GM12878 (cell line): ENCODE data around the gene CENPF. TPM values are rescaled to one million over a fixed set of nuclear protein-coding genes. Genes with fewer than 3 reads are reported as not detected.

ENCODE experiments used
- ATAC-seq: fragments of 200-7000 bp; cut with Tn5 transposase; 3 replicates; pipeline ENCODE4 v1.9.1; 2020; ENCODE audit warnings: mild to moderate bottlenecking, moderate library complexity
- BruUV-seq: library from RNA; stranded (reverse); fragments of 400-500 nt; replicated peaks from 2 replicates; lab custom pipeline; 2021; lab: Mats Ljungman, UMichigan
- CTCF ChIA-PET: fragments of 300-600 bp; sonication (Branson Sonifier 250); formaldehyde crosslinking; extraction: SDS; loops from one replicate; lab custom pipeline; 2021; ENCODE audit warnings: inconsistent platforms; lab: Yijun Ruan, JAX
- POLR2A ChIA-PET: fragments of 350-600 bp; formaldehyde crosslinking; extraction: SDS; loops from one replicate; lab custom pipeline; 2021; ENCODE audit warnings: inconsistent platforms; lab: Charles Lee
- RAD21 ChIA-PET: fragments of 300-600 bp; sonication (Branson Sonifier 250); formaldehyde crosslinking; loops from one replicate; lab custom pipeline; 2023; ENCODE audit warnings: antibody characterized with exemption; ENCODE audit not compliant: unreplicated experiment; lab: Charles Lee
- SMC1A ChIA-PET: fragments of 300-600 bp; sonication (Branson Sonifier 250); formaldehyde crosslinking; loops from one replicate; lab custom pipeline; 2023; ENCODE audit not compliant: unreplicated experiment, uncharacterized antibody; lab: Charles Lee
- DNase-seq: peaks from one replicate; pipeline ENCODE4 v3.0.0-alpha.2; 2011; ENCODE audit warnings: low read depth, low spot score
- FAIRE-seq: peaks from 3 replicates; lab custom pipeline; 2011; peaks lifted over from hg19 to GRCh38; lab: Jason Lieb, UNC
- H2AFZ ChIP-seq: 2 replicates; pipeline ENCODE4 v1.6.0; 2011; ENCODE audit warnings: low read depth, low read length, control low read depth; ENCODE audit not compliant: control insufficient read depth
- H3K27ac ChIP-seq: 2 replicates; pipeline ENCODE4 v1.5.1; 2011; ENCODE audit warnings: control low read depth; ENCODE audit not compliant: control insufficient read depth, insufficient read depth
- H3K27me3 ChIP-seq, 2 experiments: replicated peaks in 1 of 2; 2 replicates each; pipeline versions ENCODE4 v1.6.0 to v1.6.1; 2011; ENCODE audit warnings: low read length in 1 of 2; ENCODE audit not compliant: control insufficient read depth in 2 of 2, insufficient read depth in 2 of 2
- H3K36me3 ChIP-seq, 2 experiments: 2 replicates each; pipeline ENCODE4 v1.5.1; 2011; ENCODE audit warnings: low read length in 1 of 2; ENCODE audit not compliant: control insufficient read depth in 2 of 2, insufficient read depth in 2 of 2
- H3K4me1 ChIP-seq: 2 replicates; pipeline ENCODE4 v1.6.1; 2011; ENCODE audit warnings: mild to moderate bottlenecking, low read length, moderate library complexity, mixed read lengths; ENCODE audit not compliant: control insufficient read depth, insufficient read depth
- H3K4me2 ChIP-seq: 2 replicates; pipeline ENCODE4 v1.6.0; 2011; ENCODE audit warnings: control low read depth; ENCODE audit not compliant: control insufficient read depth, insufficient read depth
- H3K4me3 ChIP-seq: fragments of 200-600 bp; sonication (generic); 2 replicates; pipeline ENCODE4 v1.5.1; 2016
- H3K79me2 ChIP-seq: 2 replicates; pipeline ENCODE4 v1.6.0; 2011; ENCODE audit warnings: low read length; ENCODE audit not compliant: control insufficient read depth, insufficient read depth
- H3K9ac ChIP-seq: 2 replicates; pipeline ENCODE4 v1.8.0; 2011; ENCODE audit warnings: low read length, control low read depth, mixed read lengths; ENCODE audit not compliant: control insufficient read depth, insufficient read depth
- H3K9me3 ChIP-seq: replicated peaks from 3 replicates; pipeline ENCODE4 v1.5.1; 2011; ENCODE audit warnings: mild to moderate bottlenecking, low read length; ENCODE audit not compliant: control insufficient read depth, insufficient read depth
- H4K20me1 ChIP-seq: 2 replicates; pipeline ENCODE4 v1.6.0; 2011; ENCODE audit not compliant: control insufficient read depth, insufficient read depth
- ESRRA ChIP-seq: IDR thresholded peaks from 2 replicates; pipeline ENCODE4 v1.6.1; 2012; ENCODE audit warnings: mild to moderate bottlenecking, low read length, improper control_type of control experiment
- NFIC ChIP-seq: IDR thresholded peaks from 2 replicates; pipeline ENCODE4 v1.6.1; 2012; ENCODE audit warnings: low read depth, mild to moderate bottlenecking, inconsistent platforms, low read length, moderate library complexity
- NFYA ChIP-seq: IDR thresholded peaks from 2 replicates; pipeline ENCODE4 v1.6.1; 2011; ENCODE audit warnings: low read depth, mild to moderate bottlenecking, low read length, improper control_type of control experiment, borderline replicate concordance
- POU2F2 ChIP-seq: IDR thresholded peaks from 3 replicates; pipeline ENCODE4 v1.6.1; 2011; ENCODE audit warnings: low read depth, mild to moderate bottlenecking, low read length, borderline replicate concordance
- REST ChIP-seq: IDR thresholded peaks from 2 replicates; pipeline ENCODE4 v1.6.1; 2012; ENCODE audit warnings: mild to moderate bottlenecking, low read depth, low read length
- SMAD1 ChIP-seq: fragments of 450-650 bp; IDR thresholded peaks from 2 replicates; pipeline ENCODE4 v1.6.1; 2018; ENCODE audit warnings: mild to moderate bottlenecking, low read depth; ENCODE audit not compliant: partially characterized antibody
- ZNF24 ChIP-seq: fragments of 450-650 bp; IDR thresholded peaks from 2 replicates; pipeline ENCODE4 v1.6.1; 2017; ENCODE audit warnings: antibody characterized with exemption, mild to moderate bottlenecking
- WGBS: methylation state at CpG from one replicate; pipeline ENCODE4 v1.1.6; 2016; ENCODE audit warnings: low lambda C conversion rate; ENCODE audit not compliant: insufficient replicate concordance, insufficient coverage; ENCODE audit errors: missing lambda C conversion rate; 5-methylcytosine and 5-hydroxymethylcytosine counted together
- in situ Hi-C: fragments of 300-500 bp; cut with MboI; formaldehyde crosslinking; loops from 9 replicates; pipeline ENCODE4 v1.14.3; 2018; ENCODE audit warnings: mixed read lengths
- intact Hi-C: fragments of 100-400 bp; cut with micrococcal nuclease; formaldehyde crosslinking; loops from one replicate; pipeline ENCODE4 v1.14.2; 2022; ENCODE audit not compliant: unreplicated experiment
- polyA plus RNA-seq, 11 experiments: library from polyadenylated mRNA; depleted of rRNA in 4 of 11; unstranded in 6 of 11; stranded (reverse) in 5 of 11; fragments of >200 nt; fragmentation: Nextera tagmentation in 4 of 11; fragmentation: Illumina TruSeq in 1 of 11; extraction: Ambion mirVana in 4 of 11; extraction: Trizol in 1 of 11; gene quantifications; 1 replicate in 1 of 11; 2 replicates in 10 of 11; pipeline versions ENCODE4 v1.2.1 to v1.2.3, GENCODE V29; 2011 to 2016; ENCODE audit warnings: inconsistent platforms in 2 of 11, missing spikeins in 2 of 11, low read depth in 1 of 11
- total RNA-seq, 4 experiments: library from RNA; depleted of rRNA in 3 of 4; stranded (reverse); fragments of >200 nt in 3 of 4; fragmentation: Illumina TruSeq in 1 of 4; extraction: Trizol in 1 of 4; gene quantifications; 2 replicates each; pipeline versions ENCODE4 v1.2.1 to v1.2.3, GENCODE V29; 2013 to 2021

The CENPF gene
- total and polyA plus RNA-seq, 10 of the 15 experiments (the other 5 are each of a cell fraction or from before 2014, with no cell fraction given), result 26.0 to 132 (median 70.5) TPM

- POLR2A ChIA-PET, result no interaction called here
These were observed 109.7 kb downstream of the CENPF start for GRCh38 chr1:214712737-214713136.

More at GRCh38 chr1:214712737-214713136, 109.7 kb downstream of the CENPF start:
- no peak for DNase-seq
- no peak for FAIRE-seq
- WGBS, result 0% methylated on average over 1 of the region's 2 CpGs
- no peak overlapping the region for H2AFZ ChIP-seq
- ChIA-PET RAD21 (no interaction called here), SMC1A (no interaction called here), CTCF (no interaction called here)
- in situ Hi-C loops (no loop called here), intact Hi-C loops (no loop called here)
- H4K20me1 ChIP-seq, result no peaks in the 10 kb centered on the region
- ATAC-seq, result no peak
- no peaks in the 10 kb centered on the region for H3K79me2 ChIP-seq
- TF ChIP-seq ESRRA (no peak), POU2F2 (no peak), REST (no peak), NFYA (no peak), ZNF24 (no peak), SMAD1 (no peak), NFIC (no peak)
- H3K9me3 ChIP-seq, result no peaks in the 10 kb centered on the region
- H3K27ac ChIP-seq, result no peak overlapping the region
- BruUV-seq, result no TSS peak
- no peak overlapping the region for H3K4me3 ChIP-seq
- H3K4me1 ChIP-seq, result no peaks in the 10 kb centered on the region
- no peaks in the 10 kb centered on the region; a peak in 1 of 4 replicates for H3K27me3 ChIP-seq
- no peak overlapping the region for H3K4me2 ChIP-seq
- H3K36me3 ChIP-seq, result no peaks in the 10 kb centered on the region
- no peak overlapping the region for H3K9ac ChIP-seq

Other genes starting within 250 kb of the CENPF start
- 0.44 and 0.68 TPM in 2 replicates for gene PTPN14, start 51.6 kb upstream of the CENPF start, total RNA-seq (2014; rRNA removed)
- 0.45 and 0.74 TPM in 2 replicates for gene PTPN14, start 51.6 kb upstream of the CENPF start, total RNA-seq (2014; rRNA removed; fragmentation: Illumina TruSeq; extraction: Trizol)
- gene PTPN14, start 51.6 kb upstream of the CENPF start, total RNA-seq (2021), result 2.0 and 2.2 TPM in 2 replicates
- 5.1 and 5.4 TPM in 2 replicates for gene PTPN14, start 51.6 kb upstream of the CENPF start, polyA plus RNA-seq (2011; rRNA removed)
- 0.40 and 0.43 TPM in 2 replicates for gene PTPN14, start 51.6 kb upstream of the CENPF start, polyA plus RNA-seq (2014; fragmentation: Illumina TruSeq; extraction: Trizol)
- gene PTPN14, start 51.6 kb upstream of the CENPF start, polyA plus RNA-seq (2014; fragmentation: Nextera tagmentation; extraction: Ambion mirVana), result under 1 TPM; 0.05 to 0.14 TPM
- gene PTPN14, start 51.6 kb upstream of the CENPF start, polyA plus RNA-seq (2014; rRNA removed), result 0.42 and 0.43 TPM in 2 replicates
- under 1 TPM; 0.44 to 0.58 TPM for gene PTPN14, start 51.6 kb upstream of the CENPF start, polyA plus RNA-seq (2016; fragmentation: Nextera tagmentation; extraction: Ambion mirVana)